ENCODE measurements around the gene GATAD2B.
A peak's percentile ranks its signal among the peaks of the same experiment; 100 is the strongest.

GATAD2B gene

DNA sequence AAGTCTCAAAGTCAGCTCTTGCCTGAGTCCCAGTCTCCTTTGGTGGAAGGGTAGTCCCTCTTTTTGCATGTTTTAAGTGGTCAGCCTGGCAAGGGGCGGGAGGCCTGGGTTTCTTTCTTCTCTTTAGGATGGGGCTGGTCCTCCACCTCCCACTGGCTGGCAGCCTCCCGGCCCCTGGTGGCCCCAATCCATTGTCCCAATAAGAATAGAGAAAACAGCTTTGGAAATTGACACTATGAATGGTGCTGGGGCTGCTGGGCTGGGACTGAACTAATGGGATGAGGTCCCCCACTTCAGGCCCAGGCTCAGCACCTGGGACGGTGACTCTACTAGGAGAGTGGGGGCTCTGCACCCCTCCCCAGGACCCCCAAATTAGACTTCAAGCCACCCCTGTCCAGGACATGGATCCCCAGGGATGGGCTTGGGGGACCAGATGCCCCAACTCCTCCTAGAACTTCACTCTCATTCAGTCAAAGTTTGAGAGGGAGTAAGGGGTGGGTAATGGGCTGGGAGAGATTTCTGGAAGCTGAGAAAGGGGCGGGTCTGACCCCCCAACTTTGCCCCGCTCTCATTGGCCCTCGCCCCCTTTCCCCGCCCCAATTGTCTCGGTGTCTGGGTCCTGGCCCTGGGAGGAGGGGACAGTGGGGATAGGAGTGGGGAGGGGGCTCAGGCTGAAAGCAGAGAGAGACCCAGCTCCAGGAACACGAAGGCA, 129.4 kb downstream of the GATAD2B start:
- no peak overlapping the region for H3K4me3 ChIP-seq (ENCODE audit: low read depth, low read length)
- TF ChIP-seq, protein P1, sequence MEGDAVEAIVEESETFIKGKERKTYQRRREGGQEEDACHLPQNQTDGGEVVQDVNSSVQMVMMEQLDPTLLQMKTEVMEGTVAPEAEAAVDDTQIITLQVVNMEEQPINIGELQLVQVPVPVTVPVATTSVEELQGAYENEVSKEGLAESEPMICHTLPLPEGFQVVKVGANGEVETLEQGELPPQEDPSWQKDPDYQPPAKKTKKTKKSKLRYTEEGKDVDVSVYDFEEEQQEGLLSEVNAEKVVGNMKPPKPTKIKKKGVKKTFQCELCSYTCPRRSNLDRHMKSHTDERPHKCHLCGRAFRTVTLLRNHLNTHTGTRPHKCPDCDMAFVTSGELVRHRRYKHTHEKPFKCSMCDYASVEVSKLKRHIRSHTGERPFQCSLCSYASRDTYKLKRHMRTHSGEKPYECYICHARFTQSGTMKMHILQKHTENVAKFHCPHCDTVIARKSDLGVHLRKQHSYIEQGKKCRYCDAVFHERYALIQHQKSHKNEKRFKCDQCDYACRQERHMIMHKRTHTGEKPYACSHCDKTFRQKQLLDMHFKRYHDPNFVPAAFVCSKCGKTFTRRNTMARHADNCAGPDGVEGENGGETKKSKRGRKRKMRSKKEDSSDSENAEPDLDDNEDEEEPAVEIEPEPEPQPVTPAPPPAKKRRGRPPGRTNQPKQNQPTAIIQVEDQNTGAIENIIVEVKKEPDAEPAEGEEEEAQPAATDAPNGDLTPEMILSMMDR (IDR thresholded peaks at IDR 0.05; ENCODE audit: low read depth, low read length) = no peak

DNA sequence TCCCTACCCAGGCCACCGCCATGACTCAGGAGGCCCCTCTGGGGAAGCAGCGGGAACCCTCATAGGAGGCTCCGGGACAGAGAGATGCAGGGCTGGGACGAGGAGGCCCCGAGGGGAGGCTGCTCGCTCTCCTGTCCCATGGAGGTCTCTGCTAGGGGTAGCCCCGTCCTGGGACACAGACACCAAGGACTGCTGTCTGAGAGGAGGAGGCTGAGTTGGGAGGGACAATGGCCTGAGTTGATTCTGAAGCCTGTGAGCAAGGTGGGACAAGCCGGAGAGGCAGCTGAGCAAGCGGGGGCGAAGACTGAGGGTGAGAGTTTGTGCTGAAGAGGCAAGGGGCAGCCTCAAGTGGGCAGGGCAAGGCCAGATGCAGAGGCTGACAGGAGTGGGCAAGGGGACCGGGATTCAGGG, 130.1 kb downstream of the GATAD2B start:
- no peak overlapping the region for H3K4me3 ChIP-seq (ENCODE audit: low read depth, low read length)
- TF ChIP-seq, protein P1 (IDR thresholded peaks at IDR 0.05; ENCODE audit: low read depth, low read length) = no peak

GRCh38 chr1:153791648-153792253, 131.0 kb downstream of the GATAD2B start:
- peak overlapping the region; percentile 40 for H3K4me3 ChIP-seq (ENCODE audit: low read depth, low read length)
- TF ChIP-seq, protein P1 (IDR thresholded peaks at IDR 0.05; ENCODE audit: low read depth, low read length) = no peak

DNA sequence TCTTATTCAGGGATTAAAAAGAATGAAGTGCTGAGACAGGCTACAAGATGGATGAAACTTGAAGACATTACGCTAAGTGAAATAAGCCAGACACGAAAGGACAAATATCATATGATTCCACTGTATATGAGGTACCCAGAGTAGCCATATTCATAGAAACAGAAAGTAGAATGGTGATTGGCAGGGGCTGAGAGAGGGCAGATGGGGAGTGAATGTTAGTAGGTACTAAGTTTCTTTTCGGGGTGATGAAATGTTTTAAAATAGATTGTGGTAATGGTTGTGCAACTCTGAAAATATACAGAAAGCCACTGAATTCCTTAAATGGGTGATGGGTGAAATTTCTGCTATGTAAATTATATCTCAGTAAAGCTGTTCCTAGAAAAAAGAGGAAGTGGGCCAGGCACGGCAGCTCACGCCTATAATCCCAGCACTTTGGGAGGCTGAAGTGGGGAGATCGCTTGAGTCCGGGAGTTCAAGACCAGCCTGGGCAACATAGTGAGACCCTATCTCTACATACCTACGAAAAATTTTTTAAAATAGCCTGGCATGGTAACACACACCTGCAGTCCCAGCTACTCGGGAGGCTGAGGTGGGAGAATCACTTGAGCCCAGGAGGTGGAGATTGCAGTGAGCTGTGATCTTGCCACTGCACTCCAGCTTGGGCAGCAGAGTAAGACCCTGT, 131.7 kb downstream of the GATAD2B start:
- TF ChIP-seq, protein P1 (IDR thresholded peaks at IDR 0.05; ENCODE audit: low read depth, low read length) = no peak
- H3K4me3 ChIP-seq (ENCODE audit: low read depth, low read length) = peak overlapping the region; percentile 53

DNA sequence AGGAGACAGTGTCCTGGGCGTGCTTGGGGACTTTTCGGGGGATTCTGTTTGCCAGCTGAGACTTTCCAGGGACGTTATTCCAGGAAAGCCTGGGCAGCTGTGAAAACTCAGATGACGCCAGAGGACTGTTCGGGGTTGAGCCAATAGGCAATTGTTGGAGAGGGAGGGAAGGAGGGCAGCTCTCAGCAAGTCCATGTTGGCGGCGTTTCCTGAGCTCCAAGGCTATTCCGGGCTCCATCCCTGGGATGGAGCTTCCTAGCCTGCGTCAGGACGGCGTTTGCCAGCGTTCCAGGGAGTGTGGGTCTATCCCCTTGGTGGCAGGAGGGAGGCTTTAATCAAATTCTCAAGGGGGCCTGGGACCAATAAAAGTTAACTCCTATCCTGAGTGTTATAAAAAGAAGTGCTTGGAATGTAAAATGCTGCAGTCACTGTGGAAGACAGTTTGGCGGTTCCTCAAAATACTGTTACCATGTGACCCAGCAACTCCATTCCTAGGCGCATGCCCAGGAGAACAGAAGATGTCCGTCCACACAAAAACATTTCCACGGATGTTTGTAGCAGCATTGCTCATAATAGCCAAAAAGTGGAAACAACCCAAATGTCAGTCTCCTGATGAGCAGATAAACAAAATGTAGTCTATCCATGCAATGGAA, 132.3 kb downstream of the GATAD2B start:
- TF ChIP-seq, protein P1 (IDR thresholded peaks at IDR 0.05; ENCODE audit: low read depth, low read length) = no peak

GRCh38 chr1:153789478-153790034, 133.2 kb downstream of the GATAD2B start:
- H3K4me3 ChIP-seq (ENCODE audit: low read depth, low read length) = peak overlapping the region; percentile 53
- TF ChIP-seq, protein P1 (IDR thresholded peaks at IDR 0.05; ENCODE audit: low read depth, low read length) = no peak

More for the DNA sequence above, 132.3 kb downstream of the GATAD2B start:
- peak overlapping the region; percentile 53 for H3K4me3 ChIP-seq (ENCODE audit: low read depth, low read length)

All from WI38 (cell line).